Endothelial cell of umbilical vein (primary cell): Measurements from ENCODE around the gene PDIA4.

ENCODE experiments used
- EZH2 ChIP-seq: IDR thresholded peaks from 2 replicates; pipeline ENCODE4 v1.6.1; 2012; ENCODE audit warnings: borderline replicate concordance, low read depth, mild to moderate bottlenecking, moderate library complexity, low read length, inconsistent platforms; ENCODE audit not compliant: severe bottlenecking
- FOS ChIP-seq: IDR thresholded peaks from 2 replicates; pipeline ENCODE4 v1.6.1; 2011; ENCODE audit warnings: mild to moderate bottlenecking, low read length, moderate library complexity, borderline replicate concordance; ENCODE audit not compliant: insufficient read depth
- JUN ChIP-seq: IDR thresholded peaks from 2 replicates; pipeline ENCODE4 v1.6.1; 2011; ENCODE audit warnings: borderline replicate concordance, low read depth; ENCODE audit not compliant: insufficient read length, insufficient read depth
- POLR2A ChIP-seq: IDR thresholded peaks from 2 replicates; pipeline ENCODE4 v1.6.1; 2012; ENCODE audit warnings: low read depth, mild to moderate bottlenecking, control low read depth, low read length
- POLR2AphosphoS5 ChIP-seq: IDR thresholded peaks from 2 replicates; pipeline ENCODE4 v1.6.1; 2012; ENCODE audit warnings: low read depth, mild to moderate bottlenecking, control low read depth, low read length, moderate library complexity; ENCODE audit not compliant: insufficient read depth
- TF ChIP-seq, protein P1 (sequence below), 2 donors: IDR thresholded peaks; 1 replicate in 1 of 2; 2 replicates in 1 of 2; pipeline ENCODE4 v1.5.1; 2011; ENCODE audit warnings: low read length in 2 of 2, mild to moderate bottlenecking in 2 of 2, moderate library complexity in 2 of 2, control low read depth in 1 of 2, inconsistent platforms in 1 of 2, low read depth in 1 of 2; ENCODE audit not compliant: insufficient read depth in 1 of 2; ENCODE audit errors: extremely low read depth in 1 of 2
- TF ChIP-seq, protein P2 (sequence below): IDR thresholded peaks from 2 replicates; pipeline ENCODE4 v1.6.1; 2011; ENCODE audit not compliant: insufficient read depth, insufficient read length

DNA sequence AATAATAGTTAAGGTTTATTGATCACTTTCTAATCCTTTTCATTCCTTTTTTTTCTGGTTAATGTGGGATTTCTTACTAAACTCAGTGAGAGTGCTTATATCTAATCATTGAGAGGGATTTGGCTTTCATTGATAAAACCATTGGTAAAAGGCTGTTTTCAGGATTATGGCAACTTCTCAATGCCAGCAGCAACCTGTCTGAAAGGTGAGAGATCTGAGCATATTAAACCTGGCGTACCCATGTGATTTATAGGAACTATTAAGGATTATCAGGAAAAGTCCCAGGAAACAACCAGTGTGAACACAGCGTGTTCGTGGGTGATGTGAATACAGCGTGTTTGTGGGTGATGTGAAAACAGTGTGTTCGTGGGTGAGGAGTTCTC lies 65.9 kb downstream of the PDIA4 start:
- TF ChIP-seq, protein P1, sequence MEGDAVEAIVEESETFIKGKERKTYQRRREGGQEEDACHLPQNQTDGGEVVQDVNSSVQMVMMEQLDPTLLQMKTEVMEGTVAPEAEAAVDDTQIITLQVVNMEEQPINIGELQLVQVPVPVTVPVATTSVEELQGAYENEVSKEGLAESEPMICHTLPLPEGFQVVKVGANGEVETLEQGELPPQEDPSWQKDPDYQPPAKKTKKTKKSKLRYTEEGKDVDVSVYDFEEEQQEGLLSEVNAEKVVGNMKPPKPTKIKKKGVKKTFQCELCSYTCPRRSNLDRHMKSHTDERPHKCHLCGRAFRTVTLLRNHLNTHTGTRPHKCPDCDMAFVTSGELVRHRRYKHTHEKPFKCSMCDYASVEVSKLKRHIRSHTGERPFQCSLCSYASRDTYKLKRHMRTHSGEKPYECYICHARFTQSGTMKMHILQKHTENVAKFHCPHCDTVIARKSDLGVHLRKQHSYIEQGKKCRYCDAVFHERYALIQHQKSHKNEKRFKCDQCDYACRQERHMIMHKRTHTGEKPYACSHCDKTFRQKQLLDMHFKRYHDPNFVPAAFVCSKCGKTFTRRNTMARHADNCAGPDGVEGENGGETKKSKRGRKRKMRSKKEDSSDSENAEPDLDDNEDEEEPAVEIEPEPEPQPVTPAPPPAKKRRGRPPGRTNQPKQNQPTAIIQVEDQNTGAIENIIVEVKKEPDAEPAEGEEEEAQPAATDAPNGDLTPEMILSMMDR (IDR thresholded peaks at IDR 0.05; ENCODE audit: extremely low read depth in 1 of 2, insufficient read depth in 1 of 2, low read depth in 1 of 2, low read length in 2 of 2): no peak
- TF ChIP-seq POLR2A (no peak), POLR2AphosphoS5 (no peak), FOS (no peak), EZH2 (no peak), JUN (no peak)
- TF ChIP-seq, protein P2, sequence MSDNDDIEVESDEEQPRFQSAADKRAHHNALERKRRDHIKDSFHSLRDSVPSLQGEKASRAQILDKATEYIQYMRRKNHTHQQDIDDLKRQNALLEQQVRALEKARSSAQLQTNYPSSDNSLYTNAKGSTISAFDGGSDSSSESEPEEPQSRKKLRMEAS: no peak
